ENCODE measurements around the gene DNAL1. TPM values are rescaled to one million over a fixed set of nuclear protein-coding genes. Genes with fewer than 3 reads are reported as not detected.
A peak's percentile ranks its signal among the peaks of the same experiment; 100 is the strongest.

The DNAL1 gene
- total and polyA plus RNA-seq, 8 donors = 0.29 to 12.9 (median 7.7) TPM; not detected in 1

DNA sequence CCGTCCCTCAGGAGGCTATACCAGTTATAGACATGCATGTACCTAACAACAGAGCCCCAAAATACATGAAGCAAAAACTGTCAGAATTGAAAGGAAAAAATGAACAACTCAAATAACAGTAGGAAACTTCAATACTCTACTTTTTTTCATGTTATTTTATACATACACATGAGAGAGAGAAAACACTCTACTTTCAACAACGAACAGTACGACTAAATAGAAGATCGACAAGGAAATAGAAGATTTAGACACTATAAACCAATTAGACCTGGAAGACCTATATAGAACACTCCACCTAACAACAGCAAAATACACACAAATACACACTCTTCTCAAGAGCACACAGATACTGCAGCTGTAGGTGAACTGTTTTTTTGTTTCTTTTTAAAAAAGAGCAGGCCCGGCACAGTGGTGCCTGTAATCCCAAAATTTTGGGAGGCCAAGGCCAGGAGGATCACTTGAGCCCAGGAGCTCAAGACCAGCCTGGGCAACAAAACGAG, 104.1 kb downstream of the DNAL1 start:
- DNase-seq = no peak
- H3K27me3 ChIP-seq = no peaks in the 10 kb centered on the region
- intact Hi-C loops (cut with DNase I; ENCODE audit: low total_unique reads) = no loop called here
- H3K27ac ChIP-seq = peak overlapping the region in 4 of 5 donors; percentile 99 to 100 (median 100)
- peaks cover 0 to 5% (median 0%) of the 10 kb centered on the region in 4 donors for H3K36me3 ChIP-seq
- H3K9me3 ChIP-seq = no peaks in the 10 kb centered on the region
- H3K4me3 ChIP-seq = no peak overlapping the region
- peaks cover 91 to 100% (median 100%) of the 10 kb centered on the region in 4 donors for H3K4me1 ChIP-seq
- WGBS, 5 donors = 60 to 74% (median 71%) methylated on average over 6 of the region's 6 CpGs
- TF ChIP-seq, protein P1, sequence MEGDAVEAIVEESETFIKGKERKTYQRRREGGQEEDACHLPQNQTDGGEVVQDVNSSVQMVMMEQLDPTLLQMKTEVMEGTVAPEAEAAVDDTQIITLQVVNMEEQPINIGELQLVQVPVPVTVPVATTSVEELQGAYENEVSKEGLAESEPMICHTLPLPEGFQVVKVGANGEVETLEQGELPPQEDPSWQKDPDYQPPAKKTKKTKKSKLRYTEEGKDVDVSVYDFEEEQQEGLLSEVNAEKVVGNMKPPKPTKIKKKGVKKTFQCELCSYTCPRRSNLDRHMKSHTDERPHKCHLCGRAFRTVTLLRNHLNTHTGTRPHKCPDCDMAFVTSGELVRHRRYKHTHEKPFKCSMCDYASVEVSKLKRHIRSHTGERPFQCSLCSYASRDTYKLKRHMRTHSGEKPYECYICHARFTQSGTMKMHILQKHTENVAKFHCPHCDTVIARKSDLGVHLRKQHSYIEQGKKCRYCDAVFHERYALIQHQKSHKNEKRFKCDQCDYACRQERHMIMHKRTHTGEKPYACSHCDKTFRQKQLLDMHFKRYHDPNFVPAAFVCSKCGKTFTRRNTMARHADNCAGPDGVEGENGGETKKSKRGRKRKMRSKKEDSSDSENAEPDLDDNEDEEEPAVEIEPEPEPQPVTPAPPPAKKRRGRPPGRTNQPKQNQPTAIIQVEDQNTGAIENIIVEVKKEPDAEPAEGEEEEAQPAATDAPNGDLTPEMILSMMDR (IDR thresholded peaks at IDR 0.05) = no peak
- TF ChIP-seq POLR2A (IDR thresholded peaks at IDR 0.05) = no peak
- no peak for TF ChIP-seq POLR2AphosphoS5 (IDR thresholded peaks at IDR 0.05)
- TF ChIP-seq EP300 (IDR thresholded peaks at IDR 0.05) = no peak

DNA sequence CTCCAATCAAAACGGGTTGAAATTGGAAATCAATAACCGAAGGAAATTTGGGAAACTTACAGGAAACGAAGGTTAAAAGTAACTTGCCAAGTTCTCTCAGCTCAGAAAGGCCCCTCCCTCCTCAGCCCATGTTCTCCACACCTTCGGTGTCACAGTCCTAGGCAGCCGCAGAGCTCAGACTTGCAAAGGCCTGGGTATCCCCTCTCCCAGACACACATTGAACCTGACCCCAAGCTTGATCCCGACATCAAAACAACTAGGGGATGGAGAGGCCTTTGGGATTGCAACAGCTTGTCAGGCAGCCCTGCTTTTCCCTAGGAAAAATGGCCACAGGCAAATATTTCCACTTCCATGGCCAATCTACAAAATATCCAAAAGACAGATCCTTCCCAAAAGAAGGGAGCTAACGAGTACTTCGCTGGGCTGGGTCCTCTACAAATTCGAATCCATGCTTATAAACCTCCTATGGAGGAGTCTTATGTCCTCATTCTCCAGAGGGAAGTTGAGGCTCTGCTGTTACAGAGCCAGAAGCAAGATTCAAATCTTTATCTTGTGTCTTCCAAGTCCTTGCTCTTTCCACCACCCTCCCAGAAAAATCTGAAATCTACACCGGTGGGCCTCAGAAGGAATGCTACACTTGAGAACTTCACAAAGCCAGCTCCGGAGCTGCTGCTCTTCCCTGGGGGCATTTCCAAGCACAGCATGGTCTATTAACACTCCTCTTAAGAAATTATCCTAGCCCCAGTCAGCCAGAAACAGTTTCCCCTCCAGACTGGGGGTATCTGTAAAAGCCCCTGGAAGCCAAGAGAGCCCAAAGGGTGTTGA, 105.1 kb downstream of the DNAL1 start:
- intact Hi-C loops (cut with DNase I; ENCODE audit: low total_unique reads) = no loop called here
- H3K27ac ChIP-seq = peak overlapping the region; percentile 1 to 100 (median 100)
- H3K36me3 ChIP-seq = peaks cover 0 to 5% (median 0%) of the 10 kb centered on the region in 4 donors
- no peaks in the 10 kb centered on the region for H3K9me3 ChIP-seq
- TF ChIP-seq EP300 (IDR thresholded peaks at IDR 0.05) = no peak
- TF ChIP-seq POLR2A (IDR thresholded peaks at IDR 0.05) = no peak
- TF ChIP-seq, protein P1 (IDR thresholded peaks at IDR 0.05) = no peak
- TF ChIP-seq POLR2AphosphoS5 (IDR thresholded peaks at IDR 0.05) = no peak
- peaks cover 91 to 100% (median 100%) of the 10 kb centered on the region in 4 donors for H3K4me1 ChIP-seq
- DNase-seq = no peak
- 37 to 50% (median 40%) methylated on average over 11 of the region's 11 CpGs for WGBS, 5 donors
- no peaks in the 10 kb centered on the region for H3K27me3 ChIP-seq
- H3K4me3 ChIP-seq = no peak overlapping the region

DNA sequence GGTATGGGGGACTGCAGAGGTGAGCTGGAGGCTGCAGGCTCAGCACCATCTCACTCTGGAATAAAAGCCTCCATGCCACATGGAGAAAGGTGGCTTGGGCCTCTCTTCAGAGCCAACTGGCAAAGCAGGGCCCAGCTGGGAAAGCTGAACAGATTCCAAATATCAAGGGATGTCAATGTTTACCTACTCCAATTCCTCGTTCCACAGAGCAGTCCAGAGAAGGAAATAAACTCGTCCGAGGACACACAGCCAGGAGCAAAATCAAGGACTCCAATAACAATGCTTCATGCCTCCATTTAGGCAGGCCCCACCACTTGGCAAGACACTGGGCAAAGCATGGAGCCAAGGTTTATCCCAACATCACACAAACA, 105.7 kb downstream of the DNAL1 start:
- TF ChIP-seq, protein P1 (IDR thresholded peaks at IDR 0.05) = no peak
- TF ChIP-seq EP300 (IDR thresholded peaks at IDR 0.05) (no peak), POLR2AphosphoS5 (IDR thresholded peaks at IDR 0.05) (peak in 1 of 3 donors; percentile 34), POLR2A (IDR thresholded peaks at IDR 0.05) (no peak)
- DNase-seq = peak in 1 of 2 donors; percentile 72
- 6 to 23% (median 16%) methylated on average over 3 of the region's 3 CpGs for WGBS, 5 donors
- H3K4me3 ChIP-seq = no peak overlapping the region
- H3K27me3 ChIP-seq = no peaks in the 10 kb centered on the region
- peaks cover 91 to 100% (median 100%) of the 10 kb centered on the region in 4 donors for H3K4me1 ChIP-seq
- peaks cover 0 to 5% (median 0%) of the 10 kb centered on the region in 4 donors for H3K36me3 ChIP-seq
- no peaks in the 10 kb centered on the region for H3K9me3 ChIP-seq
- peak overlapping the region; percentile 1 to 100 (median 100) for H3K27ac ChIP-seq
- intact Hi-C loops (cut with DNase I; ENCODE audit: low total_unique reads) = no loop called here

DNA sequence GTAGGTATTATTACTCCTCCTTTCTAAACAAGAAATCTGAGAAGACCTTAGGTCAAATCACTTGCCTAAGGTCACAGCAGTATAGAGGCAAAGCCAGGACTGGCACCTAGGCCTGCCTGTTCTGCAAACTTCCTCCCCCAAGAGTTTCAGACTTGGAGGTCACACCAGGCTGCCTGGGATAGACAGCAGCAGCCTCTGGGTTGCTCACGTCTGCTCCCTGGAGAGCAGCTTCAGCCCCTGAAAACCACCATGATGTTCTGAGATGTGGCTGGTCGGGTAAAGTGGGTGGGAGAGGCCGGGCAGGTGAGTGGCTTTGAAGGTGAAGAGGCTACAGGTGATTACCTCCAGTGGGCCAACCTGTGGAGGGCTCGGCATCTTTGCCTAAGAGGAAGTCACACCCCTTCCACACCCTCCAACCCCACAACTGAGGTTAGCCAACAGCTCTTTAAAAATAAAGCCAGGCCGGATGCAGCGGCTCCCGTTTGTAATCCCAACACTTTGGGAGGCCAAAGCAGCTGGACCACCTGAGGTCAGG, 106.4 kb downstream of the DNAL1 start:
- intact Hi-C loops (cut with DNase I; ENCODE audit: low total_unique reads) = no loop called here
- no peaks in the 10 kb centered on the region for H3K27me3 ChIP-seq
- 24 to 43% (median 37%) methylated on average over 6 to 7 of the region's 7 CpGs for WGBS, 5 donors
- TF ChIP-seq POLR2AphosphoS5 (IDR thresholded peaks at IDR 0.05) = no peak
- H3K4me1 ChIP-seq = peaks cover 91 to 100% (median 100%) of the 10 kb centered on the region in 4 donors
- DNase-seq = peak in 1 of 2 donors; percentile 37
- H3K36me3 ChIP-seq = peaks cover 0 to 5% (median 0%) of the 10 kb centered on the region in 4 donors
- H3K4me3 ChIP-seq = no peak overlapping the region
- H3K27ac ChIP-seq = peak overlapping the region; percentile 69 to 100 (median 100)
- H3K9me3 ChIP-seq = no peaks in the 10 kb centered on the region
